Pulmonary artery endothelial cell (primary cell): Measurements from ENCODE around the gene GOSR2. TPM values are rescaled to one million over a fixed set of nuclear protein-coding genes. Genes with fewer than 3 reads are reported as not detected.
"Not testable (repeated sequence)": the region's sequence is repeated elsewhere in the genome, so short reads cannot be mapped to it uniquely, and the experiment has no call there.

Source experiments
- DNase-seq: peaks from one replicate; pipeline ENCODE4 v3.0.0-alpha.2; 2011; ENCODE audit warnings: low read depth, low spot score
- total RNA-seq: library from RNA; depleted of rRNA; stranded (reverse); fragments of >200 nt; gene quantifications from 2 replicates; pipeline ENCODE4 v1.2.3, GENCODE V29; 2014

The GOSR2 gene
- total RNA-seq, 1 donor from 2014 or later: 57.5 TPM

GRCh38 chr17:46892192-46892703, 30.7 kb upstream of the GOSR2 start:
- DNase-seq: no peak

GRCh38 chr17:46894024-46894423, 28.9 kb upstream of the GOSR2 start:
- DNase-seq: no peak

GRCh38 chr17:46894476-46895151, 28.3 kb upstream of the GOSR2 start:
- DNase-seq: no peak

GRCh38 chr17:46895171-46895570, 27.8 kb upstream of the GOSR2 start:
- no peak for DNase-seq

- DNase-seq: no peak
These were observed 26.0 kb upstream of the GOSR2 start for GRCh38 chr17:46896991-46897390.

GRCh38 chr17:46898364-46898763, 24.6 kb upstream of the GOSR2 start:
- no peak for DNase-seq

GRCh38 chr17:46898860-46899259, 24.1 kb upstream of the GOSR2 start:
- DNase-seq: no peak

GRCh38 chr17:46901291-46901690, 21.7 kb upstream of the GOSR2 start:
- DNase-seq: no peak

- DNase-seq: no peak
These were observed 18.9 kb upstream of the GOSR2 start for GRCh38 chr17:46903762-46904672.

- no peak for DNase-seq
These were observed 14.8 kb upstream of the GOSR2 start for GRCh38 chr17:46908068-46908737.

- DNase-seq: no peak
These were observed 12.6 kb upstream of the GOSR2 start for GRCh38 chr17:46910179-46910927.

- DNase-seq: no peak
These were observed 11.6 kb upstream of the GOSR2 start for GRCh38 chr17:46911311-46911710.

- no peak for DNase-seq
These were observed 7.4 kb upstream of the GOSR2 start for GRCh38 chr17:46915596-46915995.

GRCh38 chr17:46916211-46916610, 6.7 kb upstream of the GOSR2 start:
- no peak for DNase-seq

- DNase-seq: no peak
These were observed 6.3 kb upstream of the GOSR2 start for GRCh38 chr17:46916623-46917022.

- DNase-seq: no peak
These were observed 5.9 kb upstream of the GOSR2 start for GRCh38 chr17:46917041-46917440.

GRCh38 chr17:46917516-46917915, 5.4 kb upstream of the GOSR2 start:
- DNase-seq: no peak

GRCh38 chr17:46921962-46922361, 998 bp upstream of the GOSR2 start:
- not testable (repeated sequence) for DNase-seq

- DNase-seq: no peak
These were observed 515 bp upstream of the GOSR2 start for GRCh38 chr17:46922487-46922803.

- DNase-seq: no peak
These were observed 2.4 kb downstream of the GOSR2 start for GRCh38 chr17:46925185-46925868.
